ENCODE measurements around the gene ATAD2B.
"Not testable (repeated sequence)": the region's sequence is repeated elsewhere in the genome, so short reads cannot be mapped to it uniquely, and the experiment has no call there.

The ATAD2B gene

DNA sequence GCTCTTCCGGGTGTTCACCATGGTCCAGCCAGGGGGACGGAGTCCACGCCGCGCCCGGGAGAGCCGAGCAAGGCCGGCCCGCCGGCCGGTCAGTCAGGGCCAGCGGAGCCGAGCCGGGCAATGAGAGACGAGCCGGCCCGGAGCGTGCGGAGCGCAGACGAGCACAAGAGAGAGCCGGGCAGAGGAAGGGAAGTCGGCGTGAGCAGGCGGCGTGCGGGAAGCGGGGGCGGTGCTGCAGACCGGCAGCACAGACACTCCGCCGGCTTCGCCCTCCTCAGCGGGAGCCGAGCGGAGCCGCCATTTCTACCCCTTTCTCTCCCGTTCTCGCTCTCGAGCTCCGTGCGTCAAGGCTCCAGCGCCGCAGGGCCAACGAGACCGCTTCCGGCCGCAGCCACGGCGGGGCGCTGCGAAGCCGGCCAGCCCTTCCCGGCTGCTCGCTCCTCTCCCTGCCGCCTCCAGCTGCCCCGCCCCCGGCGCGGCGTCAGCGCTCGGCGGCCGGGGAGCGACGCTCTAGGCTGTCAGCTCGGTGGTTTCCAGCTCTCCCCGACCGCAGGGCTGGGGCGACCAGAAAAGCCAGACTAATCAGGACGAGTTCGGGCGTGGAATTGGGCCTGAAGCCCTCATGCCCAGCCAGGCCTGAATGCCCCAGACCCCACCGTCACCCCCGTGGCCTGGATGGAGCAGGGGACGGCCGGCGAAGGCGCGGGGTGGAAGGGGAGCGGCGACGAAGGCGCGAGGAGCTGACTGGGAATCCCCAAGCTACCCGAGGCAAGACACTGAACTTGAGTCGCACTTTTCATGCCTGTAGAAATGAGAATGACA, at the start of gene ATAD2B:
ATAD2B (minus strand) TSS at position 374 of the 822 bp plus-strand sequence; CDS start at position 21, 353 bp downstream.
- DNase-seq, result peak; percentile 93 to 94

DNA sequence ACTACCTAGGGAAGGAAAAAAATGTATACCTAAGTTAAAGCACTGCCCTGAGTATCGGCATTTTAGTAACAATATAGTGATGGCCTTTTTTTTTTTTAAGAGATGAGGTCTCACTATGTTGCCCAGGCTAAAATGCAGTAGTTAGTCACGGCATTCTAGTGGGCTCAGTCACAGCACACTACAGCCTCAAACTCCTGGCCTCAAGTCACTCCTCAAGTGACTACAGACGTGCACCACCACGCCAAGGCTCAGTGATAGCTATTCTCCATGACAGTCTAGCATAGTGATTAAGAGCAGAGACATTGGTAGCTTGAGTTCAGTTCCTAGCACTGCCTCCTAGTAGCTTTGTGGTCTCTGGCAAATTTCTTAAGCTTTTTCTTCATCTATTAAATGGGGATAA, 40.9 kb upstream of the ATAD2B start:
- no peak for DNase-seq

DNA sequence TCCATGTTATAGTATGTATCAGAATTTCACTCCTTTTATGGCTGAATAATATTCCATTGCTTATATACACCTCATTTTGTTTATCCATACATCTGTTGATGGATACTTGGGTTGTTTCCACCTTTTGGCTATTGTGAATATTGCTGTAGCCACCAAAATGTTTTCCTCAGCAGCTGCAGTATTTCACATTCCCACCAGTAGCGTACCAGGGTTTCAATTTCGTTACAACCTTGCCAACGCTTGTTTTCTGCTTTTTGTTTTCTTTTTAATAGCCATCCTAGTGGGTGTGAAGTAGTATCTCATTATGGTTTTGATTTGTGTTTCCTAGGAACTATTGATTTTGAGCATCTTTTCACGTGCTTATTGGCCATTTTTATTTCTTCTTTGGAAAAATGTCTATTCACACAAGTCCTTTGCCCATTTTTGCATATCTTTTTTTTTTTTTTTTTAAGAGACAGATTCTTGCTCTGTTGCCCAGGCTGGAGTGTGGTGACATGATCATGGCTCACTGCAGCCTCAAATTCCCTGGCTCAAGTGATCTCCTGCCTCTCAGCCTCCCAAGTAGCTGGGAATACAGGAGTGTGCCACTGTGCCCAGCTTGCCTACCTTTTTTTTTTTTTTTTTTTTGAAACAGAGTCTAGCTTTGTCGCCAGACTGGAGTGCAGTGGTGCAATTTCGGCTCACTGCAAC, 27.5 kb upstream of the ATAD2B start:
- no peak for DNase-seq

- no peak for DNase-seq
Observed at GRCh38 chr2:23953625-23954024, 26.7 kb upstream of the ATAD2B start.

GRCh38 chr2:23952558-23952957, 25.6 kb upstream of the ATAD2B start:
- not testable (repeated sequence) for DNase-seq

DNA sequence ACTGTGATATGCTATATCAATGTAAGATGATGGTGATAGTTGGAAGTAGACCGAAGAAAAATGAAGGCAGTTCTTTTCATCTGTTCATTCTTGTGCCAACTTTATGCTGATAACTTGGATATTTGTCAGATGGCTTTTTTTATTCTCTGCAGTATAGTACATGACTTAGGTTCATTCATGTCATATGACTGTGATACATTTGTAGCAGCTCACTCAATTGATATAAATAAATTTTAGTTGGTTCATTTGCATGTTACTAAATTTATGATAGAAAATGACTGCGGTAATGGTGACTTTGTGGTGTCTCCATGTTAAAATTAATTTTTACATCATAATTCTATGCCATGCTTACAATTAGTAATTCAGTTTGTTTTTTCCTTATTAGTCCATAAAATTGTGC, 20.4 kb upstream of the ATAD2B start:
- no peak for DNase-seq

DNA sequence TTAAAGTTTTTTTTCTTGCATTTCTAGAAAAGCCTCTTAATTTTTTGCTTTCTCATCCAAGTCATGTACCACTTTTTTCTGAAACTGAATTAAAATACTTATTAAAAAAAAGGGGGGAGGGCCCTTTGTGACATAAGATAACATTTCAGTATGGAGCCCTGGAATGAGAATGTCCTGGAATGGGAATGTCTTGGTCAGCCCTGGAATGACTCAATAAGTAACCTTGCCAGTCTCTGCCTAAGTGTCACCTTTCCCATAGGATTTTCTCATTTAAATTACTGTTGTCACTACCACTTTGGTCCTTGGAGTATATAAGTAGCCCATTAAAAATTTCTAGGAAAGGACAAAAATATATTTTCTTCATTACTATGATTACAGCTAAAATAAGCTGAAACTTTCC, 18.1 kb upstream of the ATAD2B start:
- DNase-seq, result no peak

DNA sequence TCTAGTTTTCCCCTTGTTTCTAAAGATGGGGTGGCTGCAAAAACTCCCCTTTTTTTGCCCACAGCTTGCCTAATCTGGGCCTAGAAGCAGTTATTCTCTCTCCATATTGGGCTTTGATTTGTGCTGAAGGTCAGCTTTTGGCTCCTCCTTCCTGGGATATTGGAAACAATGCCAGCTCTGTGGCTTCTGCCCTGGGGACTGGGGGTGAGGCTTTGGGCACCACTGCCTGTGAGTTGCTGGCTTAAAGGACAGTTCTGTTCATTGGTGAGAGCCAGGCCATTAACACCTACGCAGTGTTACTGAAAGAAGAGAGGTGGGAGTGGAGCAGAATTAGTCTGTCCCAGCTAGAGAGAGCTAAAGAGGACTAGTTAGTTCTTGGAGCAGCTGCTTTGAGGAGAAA, 17.6 kb upstream of the ATAD2B start:
- no peak for DNase-seq

- no peak for DNase-seq
Observed at GRCh38 chr2:23943666-23944065, 16.7 kb upstream of the ATAD2B start.

DNA sequence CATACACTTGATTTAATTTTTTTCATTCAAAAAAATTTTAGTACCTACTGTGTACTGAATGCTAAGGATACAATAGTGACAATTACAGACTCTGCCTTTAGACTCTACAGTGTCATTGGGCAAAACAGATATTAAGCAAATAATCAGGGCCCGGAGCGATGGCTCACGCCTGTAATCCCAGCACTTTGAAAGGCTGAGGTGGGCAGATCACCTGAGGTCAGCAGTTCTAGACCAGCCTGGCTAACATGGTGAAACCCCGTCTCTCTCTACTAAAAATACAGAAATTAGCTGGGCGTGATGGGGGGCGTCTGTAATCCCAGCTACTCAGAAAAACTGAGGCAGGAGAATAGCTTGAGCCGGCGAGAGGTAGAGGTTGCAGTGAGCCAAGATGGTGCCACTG, 14.7 kb upstream of the ATAD2B start:
- no peak for DNase-seq

- peak; percentile 52 for DNase-seq
Observed at GRCh38 chr2:23940718-23941620, 14.0 kb upstream of the ATAD2B start.

GRCh38 chr2:23939987-23940717, 13.2 kb upstream of the ATAD2B start, which contains the start of gene UBXN2A:
TSS of gene UBXN2A (plus strand) at chr2:23940463. CDS start at chr2:23958315, 17,852 bp downstream.
- peak; percentile 76 to 81 for DNase-seq

DNA sequence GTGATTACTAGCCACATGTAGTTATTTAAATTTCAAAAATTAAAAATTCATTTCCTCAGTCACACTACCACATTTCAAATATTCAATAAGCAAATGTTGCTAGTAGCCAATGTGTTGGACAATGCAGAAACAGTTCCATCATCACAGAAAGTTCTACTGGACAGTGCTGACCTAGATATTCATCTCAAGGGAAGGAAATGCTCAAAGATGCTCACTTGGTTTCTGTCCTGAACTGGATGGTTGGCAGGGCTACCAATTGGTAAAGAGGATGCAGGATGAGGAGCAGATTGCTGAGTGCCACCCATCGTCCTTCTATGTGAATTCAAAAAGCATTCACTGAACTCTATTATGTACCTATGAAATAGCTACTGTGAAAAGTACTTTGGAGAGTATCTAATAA, 7.3 kb upstream of the ATAD2B start:
- no peak for DNase-seq

DNA sequence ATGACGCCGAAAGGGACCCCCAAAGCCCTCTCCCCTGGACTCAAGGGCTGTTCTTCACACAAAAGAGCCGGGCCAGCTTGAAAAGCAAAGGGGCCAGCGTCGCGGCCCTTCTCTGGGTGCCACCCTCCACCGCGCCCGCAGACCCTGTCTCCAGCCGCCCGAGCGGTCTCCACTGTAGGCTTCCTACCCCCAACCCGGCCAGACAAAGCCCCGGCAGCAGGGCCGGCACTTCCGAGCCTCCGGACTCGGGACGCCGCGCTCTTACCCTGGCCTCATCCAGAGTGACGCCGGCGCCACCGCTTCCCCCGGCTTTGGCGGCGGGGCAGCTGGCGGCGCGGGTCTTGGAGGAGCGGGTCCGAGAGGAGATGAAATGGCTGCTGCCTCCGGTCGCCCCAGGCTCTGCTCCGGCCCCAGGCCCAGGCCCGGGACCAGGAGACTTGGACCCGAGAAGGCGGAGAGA, 603 bp downstream of the ATAD2B start:
- DNase-seq, result peak; percentile 41 to 49

- DNase-seq, result peak in 1 of 2 donors; percentile 64
Observed at GRCh38 chr2:23925702-23926289, 1.1 kb downstream of the ATAD2B start.

- DNase-seq, result no peak
Observed at GRCh38 chr2:23924589-23925359, 2.1 kb downstream of the ATAD2B start.

DNA sequence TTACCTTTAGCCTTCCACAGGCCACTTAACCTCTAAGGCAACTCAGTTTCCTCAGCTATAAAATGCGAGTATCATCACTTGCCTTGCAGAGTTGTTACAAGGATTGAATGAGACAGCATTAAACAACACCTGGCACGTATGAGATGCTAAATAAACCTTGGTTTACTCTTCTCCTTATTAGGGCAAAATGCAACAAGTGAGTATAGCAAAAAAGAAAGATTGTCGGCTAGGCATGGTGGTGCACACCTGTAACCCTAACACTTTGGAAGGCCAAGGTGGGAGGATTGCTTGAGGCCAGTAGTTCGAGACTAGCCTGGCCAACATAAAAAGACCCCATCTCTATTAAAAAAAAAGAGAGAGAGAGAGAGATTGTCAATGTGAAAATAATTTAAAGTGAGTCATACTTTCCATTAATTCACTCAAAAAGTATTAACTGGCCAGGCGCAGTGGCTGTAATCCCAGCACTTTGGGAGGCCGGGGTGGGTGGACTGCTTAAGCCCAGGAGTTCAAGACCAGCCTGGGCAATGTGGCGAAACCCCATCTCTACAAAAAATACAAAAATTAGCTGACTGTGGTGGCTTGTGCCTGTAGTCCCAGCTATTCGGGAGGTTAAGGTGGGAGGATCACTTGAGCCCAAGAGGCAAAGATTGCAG, 8.0 kb downstream of the ATAD2B start:
- no peak for DNase-seq

GRCh38 chr2:23916727-23917405, 10.1 kb downstream of the ATAD2B start:
- DNase-seq, result no peak

- DNase-seq, result no peak
Observed at GRCh38 chr2:23915327-23915726, 11.6 kb downstream of the ATAD2B start.

- no peak for DNase-seq
Observed at GRCh38 chr2:23912054-23912453, 14.9 kb downstream of the ATAD2B start.

All from stimulated activated CD4-positive, alpha-beta T cell treated with anti-CD3 and anti-CD28 coated beads, Interleukin-2, amount 100 ng/mL, for 24 hours (primary cell).